Neutrophil (primary cell): ENCODE measurements around the gene RUNDC3A.

Source experiments
- H3K27ac ChIP-seq: fragments of 200-600 bp; sonication (generic); 2 replicates; pipeline ENCODE4 v1.5.1; 2016; ENCODE audit warnings: mild to moderate bottlenecking, moderate library complexity
- H3K27me3 ChIP-seq: fragments of 200-600 bp; sonication (generic); 2 replicates; pipeline ENCODE4 v1.6.0; 2016; ENCODE audit warnings: mild to moderate bottlenecking
- H3K36me3 ChIP-seq: fragments of 200-600 bp; sonication (generic); 2 replicates; pipeline ENCODE4 v1.5.1; 2017
- H3K4me1 ChIP-seq, 2 experiments: fragments of 200-600 bp in 1 of 2; sonication (generic) in 1 of 2; 1 replicate in 1 of 2; 2 replicates in 1 of 2; pipeline versions ENCODE4 v1.5.1 to v1.6.1; 2013 to 2016; ENCODE audit warnings: low read depth in 1 of 2, low read length in 1 of 2, mild to moderate bottlenecking in 1 of 2, moderate library complexity in 1 of 2; ENCODE audit not compliant: control insufficient read depth in 1 of 2, insufficient read depth in 1 of 2
- H3K4me3 ChIP-seq, 2 experiments: fragments of 200-600 bp in 1 of 2; sonication (generic) in 1 of 2; 1 replicate in 1 of 2; 2 replicates in 1 of 2; pipeline ENCODE4 v1.5.1; 2013 to 2016; ENCODE audit warnings: low read depth in 1 of 2, low read length in 1 of 2, mild to moderate bottlenecking in 1 of 2, moderate library complexity in 1 of 2
- H3K9me3 ChIP-seq: fragments of 200-600 bp; sonication (generic); 2 replicates; pipeline ENCODE4 v1.5.1; 2016
- TF ChIP-seq, protein P1 (sequence below): fragments of 200-600 bp; sonication (generic); IDR thresholded peaks from 2 replicates; pipeline ENCODE4 v1.5.1; 2016; ENCODE audit warnings: antibody characterized with exemption

RUNDC3A gene

DNA sequence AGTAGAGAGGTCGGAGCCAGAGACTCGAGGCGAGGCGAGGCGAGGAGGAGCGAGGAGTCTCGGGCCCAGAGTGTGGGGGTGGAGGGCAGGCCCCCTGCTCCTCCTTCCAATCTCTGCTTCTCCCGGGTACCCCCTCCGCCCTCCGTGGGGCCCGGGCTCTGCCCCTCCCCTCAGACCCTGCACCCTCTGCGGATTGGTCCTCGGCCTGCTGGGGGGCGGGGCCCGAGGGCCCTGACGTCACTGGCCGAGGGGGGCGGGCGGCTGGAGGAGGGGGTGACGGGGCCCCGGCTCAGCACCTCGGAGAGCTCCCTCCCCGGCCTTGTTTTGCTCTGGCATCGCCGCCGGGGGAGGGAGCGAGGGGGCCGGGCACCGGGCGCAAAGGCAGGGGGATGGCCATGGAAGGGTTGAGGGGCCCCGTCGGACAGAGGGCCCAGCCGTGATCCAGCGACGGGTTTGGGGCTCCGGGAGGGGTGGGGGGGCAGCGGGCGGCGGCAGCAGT lies at the start of gene RUNDC3A:
TSS of gene RUNDC3A (plus strand) at position 282 of the 499 bp plus-strand sequence. CDS start 232 bp downstream, outside the sequence.
- H3K9me3 ChIP-seq = no peaks in the 10 kb centered on the region
- no peak within 1 kb of the TSS for H3K27ac ChIP-seq
- H3K36me3 ChIP-seq = no peaks in the 10 kb centered on the region
- peaks cover 0 to 18% of the 10 kb centered on the region in 2 experiments for H3K4me1 ChIP-seq
- peak within 1 kb of the TSS; percentile 17 to 54 for H3K4me3 ChIP-seq
- H3K27me3 ChIP-seq = peaks cover 100% of the 10 kb centered on the region
- TF ChIP-seq, protein P1, sequence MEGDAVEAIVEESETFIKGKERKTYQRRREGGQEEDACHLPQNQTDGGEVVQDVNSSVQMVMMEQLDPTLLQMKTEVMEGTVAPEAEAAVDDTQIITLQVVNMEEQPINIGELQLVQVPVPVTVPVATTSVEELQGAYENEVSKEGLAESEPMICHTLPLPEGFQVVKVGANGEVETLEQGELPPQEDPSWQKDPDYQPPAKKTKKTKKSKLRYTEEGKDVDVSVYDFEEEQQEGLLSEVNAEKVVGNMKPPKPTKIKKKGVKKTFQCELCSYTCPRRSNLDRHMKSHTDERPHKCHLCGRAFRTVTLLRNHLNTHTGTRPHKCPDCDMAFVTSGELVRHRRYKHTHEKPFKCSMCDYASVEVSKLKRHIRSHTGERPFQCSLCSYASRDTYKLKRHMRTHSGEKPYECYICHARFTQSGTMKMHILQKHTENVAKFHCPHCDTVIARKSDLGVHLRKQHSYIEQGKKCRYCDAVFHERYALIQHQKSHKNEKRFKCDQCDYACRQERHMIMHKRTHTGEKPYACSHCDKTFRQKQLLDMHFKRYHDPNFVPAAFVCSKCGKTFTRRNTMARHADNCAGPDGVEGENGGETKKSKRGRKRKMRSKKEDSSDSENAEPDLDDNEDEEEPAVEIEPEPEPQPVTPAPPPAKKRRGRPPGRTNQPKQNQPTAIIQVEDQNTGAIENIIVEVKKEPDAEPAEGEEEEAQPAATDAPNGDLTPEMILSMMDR = no peak

DNA sequence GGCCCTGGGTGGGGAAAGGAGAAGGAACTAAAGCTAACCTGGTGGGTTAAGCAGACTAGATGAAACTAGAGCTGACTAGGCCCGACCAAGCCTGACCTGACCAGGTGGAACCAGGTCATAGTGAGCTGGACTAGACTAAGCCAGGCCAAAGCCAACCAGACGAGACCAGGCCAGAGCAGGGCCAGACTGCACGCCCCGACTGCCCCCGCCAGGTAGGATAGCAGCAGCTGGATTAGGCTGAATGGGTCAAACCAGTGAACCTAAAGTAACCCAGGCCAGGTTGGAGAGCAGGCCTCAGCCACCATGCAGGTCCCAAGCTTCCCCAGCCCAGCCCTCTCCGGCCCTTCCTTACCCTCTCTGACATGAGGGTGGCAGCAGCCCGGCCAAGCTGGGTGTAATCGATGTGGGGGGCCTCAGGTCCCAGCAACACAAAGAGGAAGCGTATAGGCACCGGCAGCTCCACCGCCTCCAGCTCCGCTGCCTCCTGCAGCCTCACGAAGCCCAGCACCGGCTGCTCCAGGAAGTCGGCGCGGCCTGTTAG lies 49.5 kb upstream of the RUNDC3A start:
- H3K36me3 ChIP-seq = no peaks in the 10 kb centered on the region
- H3K27me3 ChIP-seq = no peaks in the 10 kb centered on the region
- no peak overlapping the region for H3K4me3 ChIP-seq
- no peak overlapping the region for H3K27ac ChIP-seq
- H3K4me1 ChIP-seq = no peaks in the 10 kb centered on the region
- no peaks in the 10 kb centered on the region for H3K9me3 ChIP-seq
- TF ChIP-seq, protein P1 = no peak

DNA sequence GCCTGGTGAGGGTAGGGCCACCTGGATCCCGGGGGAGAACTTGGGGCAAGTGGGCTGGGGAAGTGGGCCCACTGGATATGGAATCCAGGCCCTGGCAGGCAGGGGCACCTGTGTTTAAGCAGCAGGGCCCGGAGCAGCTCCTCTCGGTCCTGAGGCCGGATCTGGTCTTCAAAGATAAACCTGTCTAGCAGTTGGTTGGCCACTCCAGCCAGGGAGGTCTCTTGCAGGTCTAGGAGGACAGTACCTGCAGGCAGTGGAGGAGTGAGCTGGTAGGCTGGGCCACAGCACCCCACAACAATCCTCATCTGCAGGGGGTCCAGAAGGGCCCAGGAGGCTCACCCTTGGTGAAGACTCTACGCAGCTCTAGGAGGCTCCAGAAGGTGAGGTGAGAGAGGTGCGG lies 48.1 kb upstream of the RUNDC3A start:
- Histone ChIP-seq H3K36me3 (no peaks in the 10 kb centered on the region), H3K9me3 (no peaks in the 10 kb centered on the region), H3K27ac (no peak overlapping the region), H3K4me3 (no peak overlapping the region), H3K27me3 (no peaks in the 10 kb centered on the region), H3K4me1 (no peaks in the 10 kb centered on the region)
- TF ChIP-seq, protein P1 = no peak

DNA sequence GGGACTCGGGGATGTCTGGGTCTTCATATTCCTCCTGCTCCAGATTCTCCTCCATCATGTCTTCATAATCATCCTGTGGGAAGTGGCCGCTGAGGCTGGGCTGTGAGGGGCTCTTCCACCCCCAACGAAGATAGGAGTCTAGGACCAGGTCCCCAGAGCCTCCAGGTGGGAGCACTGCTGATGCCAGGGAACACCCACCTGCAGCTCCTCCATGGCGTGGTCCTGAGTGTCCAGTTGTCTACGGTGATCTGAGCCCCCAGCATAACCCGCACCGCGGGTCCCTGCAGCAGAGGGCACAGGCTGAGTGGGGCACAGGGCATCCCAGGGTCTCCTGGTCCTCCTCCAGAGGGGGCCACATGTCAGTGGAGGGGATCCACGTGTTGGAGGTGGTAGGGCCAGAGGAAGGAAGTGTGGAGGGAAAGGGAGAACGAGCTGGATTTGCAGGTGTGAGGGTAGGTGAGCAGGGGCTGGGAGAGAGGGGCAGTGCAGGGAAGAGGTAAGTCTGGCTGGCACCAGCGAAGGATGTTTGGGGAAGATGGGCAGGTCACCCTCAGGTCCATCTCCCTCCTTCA lies 45.7 kb upstream of the RUNDC3A start:
- H3K4me3 ChIP-seq = no peak overlapping the region
- no peak overlapping the region for H3K27ac ChIP-seq
- H3K4me1 ChIP-seq = no peaks in the 10 kb centered on the region
- TF ChIP-seq, protein P1 = no peak
- no peaks in the 10 kb centered on the region for H3K36me3 ChIP-seq
- H3K9me3 ChIP-seq = no peaks in the 10 kb centered on the region
- no peaks in the 10 kb centered on the region for H3K27me3 ChIP-seq

DNA sequence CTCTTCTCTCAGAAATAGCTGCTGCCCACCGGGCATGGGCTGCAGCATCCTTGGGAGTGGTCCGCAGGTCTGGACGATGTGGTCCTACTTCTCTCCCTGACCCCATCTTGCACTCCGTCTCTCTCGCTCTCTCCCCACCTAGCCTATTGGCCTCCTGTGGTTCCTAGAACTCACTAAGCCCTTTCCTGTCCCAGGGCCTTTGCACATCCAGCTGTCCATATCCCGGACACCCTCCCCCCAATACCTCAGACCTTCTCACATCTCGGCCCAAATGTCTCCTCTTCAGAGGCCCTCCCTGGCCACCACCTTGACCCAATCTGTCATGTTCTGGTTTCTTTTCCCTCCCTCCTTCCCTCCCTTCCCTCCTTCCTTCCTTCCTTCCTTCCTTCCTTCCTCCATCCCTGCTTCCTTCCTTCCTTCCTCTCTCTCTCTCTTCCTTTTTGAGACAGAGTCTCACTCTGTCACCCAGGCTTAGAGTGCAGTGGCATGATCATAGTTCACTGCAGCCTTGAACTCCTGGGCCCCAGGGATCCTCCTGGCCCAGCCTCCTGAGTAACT lies 45.0 kb upstream of the RUNDC3A start:
- no peaks in the 10 kb centered on the region for H3K9me3 ChIP-seq
- no peaks in the 10 kb centered on the region for H3K27me3 ChIP-seq
- TF ChIP-seq, protein P1 = no peak
- no peaks in the 10 kb centered on the region for H3K36me3 ChIP-seq
- H3K4me1 ChIP-seq = no peaks in the 10 kb centered on the region
- no peak overlapping the region for H3K4me3 ChIP-seq
- no peak overlapping the region for H3K27ac ChIP-seq
